Raji (cell line): ENCODE results near the gene MSMB.

ENCODE experiments used
- POLR2A ChIP-seq: IDR thresholded peaks from 2 replicates; pipeline ENCODE4 v1.6.1; 2011; ENCODE audit warnings: low read depth, low read length, control low read depth; ENCODE audit not compliant: insufficient read depth

Gene MSMB

GRCh38 chr10:46074196-46074946 is 28.3 kb upstream of the MSMB start:
- no peak for TF ChIP-seq POLR2A

GRCh38 chr10:46073564-46073963 is 27.5 kb upstream of the MSMB start:
- TF ChIP-seq POLR2A, result no peak

GRCh38 chr10:46070749-46071148 is 24.7 kb upstream of the MSMB start:
- TF ChIP-seq POLR2A, result no peak

- TF ChIP-seq POLR2A, result no peak
Observed at GRCh38 chr10:46069771-46070463, 23.8 kb upstream of the MSMB start.

- no peak for TF ChIP-seq POLR2A
Observed at GRCh38 chr10:46068905-46069304, 22.8 kb upstream of the MSMB start.

- TF ChIP-seq POLR2A, result no peak
Observed at GRCh38 chr10:46068117-46068516, 22.0 kb upstream of the MSMB start.

GRCh38 chr10:46064269-46064817 is 18.3 kb upstream of the MSMB start:
- no peak for TF ChIP-seq POLR2A

GRCh38 chr10:46062723-46063428 is 16.8 kb upstream of the MSMB start:
- no peak for TF ChIP-seq POLR2A

GRCh38 chr10:46060706-46061105 is 14.6 kb upstream of the MSMB start:
- TF ChIP-seq POLR2A, result no peak

GRCh38 chr10:46057038-46057437 is 11.0 kb upstream of the MSMB start:
- TF ChIP-seq POLR2A, result no peak

GRCh38 chr10:46055771-46056170 is 9.7 kb upstream of the MSMB start:
- no peak for TF ChIP-seq POLR2A

- no peak for TF ChIP-seq POLR2A
Observed at GRCh38 chr10:46053534-46054434, 7.7 kb upstream of the MSMB start.

- TF ChIP-seq POLR2A, result no peak
Observed at GRCh38 chr10:46052791-46053375, 6.8 kb upstream of the MSMB start.

- no peak for TF ChIP-seq POLR2A
Observed at GRCh38 chr10:46052057-46052790, 6.2 kb upstream of the MSMB start.
